NCI-H1105 treated with DMSO at 0.1 percent for 48 hours (cell line): ENCODE results near the gene CASP12.

Source experiments
- DNase-seq: peaks from one replicate; lab custom pipeline; 2025; lab: John Stamatoyannopoulos, UW

CASP12 gene

DNA sequence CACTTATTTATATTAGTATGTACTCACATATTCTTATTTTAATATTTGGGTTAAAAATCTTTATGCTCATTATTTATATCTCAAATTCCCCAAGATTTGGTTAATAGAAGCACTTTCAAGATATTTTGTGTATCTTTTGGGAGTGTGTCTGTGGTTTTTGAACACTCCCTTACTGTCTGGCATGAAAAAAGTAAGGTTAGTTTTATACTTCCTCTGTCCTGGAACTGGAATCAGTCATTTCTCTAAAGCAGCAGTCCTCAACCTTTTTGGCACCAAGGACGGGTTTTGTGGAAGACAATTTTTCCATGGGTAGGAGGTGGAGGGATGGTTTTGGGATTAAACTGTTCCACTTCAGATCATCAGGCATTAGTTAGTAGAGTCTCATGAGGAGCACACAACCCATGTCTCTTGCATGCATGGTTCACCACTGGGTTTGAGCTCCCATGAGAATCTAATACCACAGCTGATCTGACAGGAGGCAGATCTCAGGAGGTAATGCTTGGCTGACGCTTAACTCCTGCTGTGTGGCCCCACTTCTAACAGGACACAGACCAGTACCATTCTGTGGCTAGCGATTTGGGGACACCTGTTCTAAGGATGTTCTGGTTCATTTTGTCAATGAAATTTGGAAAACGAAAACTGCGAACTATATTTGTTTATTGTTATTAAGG, 60.2 kb downstream of the CASP12 start:
- no peak for DNase-seq

- DNase-seq: no peak
Observed at GRCh38 chr11:104836691-104837090, 61.6 kb downstream of the CASP12 start.
